Measurements from ENCODE around the gene NDUFB7.
"Not testable (repeated sequence)": the region's sequence is repeated elsewhere in the genome, so short reads cannot be mapped to it uniquely, and the experiment has no call there.

NDUFB7 gene

DNA sequence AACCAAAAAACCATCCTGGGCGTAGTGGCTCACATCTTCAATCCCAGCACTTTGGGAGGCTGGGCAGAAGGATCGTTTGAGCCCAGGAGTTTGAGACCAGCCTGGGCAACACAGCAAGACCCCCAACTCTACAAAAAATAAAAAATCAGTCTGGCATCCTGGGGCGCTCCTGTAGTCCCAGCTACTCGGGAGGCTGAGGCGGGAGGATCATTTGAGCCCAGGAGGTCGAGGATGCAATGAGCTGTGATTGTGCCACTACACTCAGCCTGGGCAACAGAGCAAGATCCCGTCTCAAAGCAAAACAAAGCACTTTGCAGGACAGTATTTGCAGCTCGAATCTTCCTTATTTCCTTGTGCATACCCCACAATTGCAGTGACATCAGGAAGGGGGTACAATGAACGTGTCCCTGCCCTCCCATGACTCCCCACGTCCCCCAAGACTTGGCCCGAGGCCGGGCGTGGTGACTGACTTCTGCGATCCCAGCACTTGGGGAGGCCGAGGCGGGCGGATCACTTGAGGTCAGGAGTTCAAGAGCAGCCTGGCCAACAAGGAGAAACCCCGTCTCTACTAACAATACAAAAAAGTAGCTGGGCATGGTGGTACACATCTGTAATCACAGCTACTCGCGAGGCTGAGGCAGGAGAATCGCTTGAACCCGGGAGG lies 870 bp downstream of the NDUFB7 start:
- DNase-seq = no peak

DNA sequence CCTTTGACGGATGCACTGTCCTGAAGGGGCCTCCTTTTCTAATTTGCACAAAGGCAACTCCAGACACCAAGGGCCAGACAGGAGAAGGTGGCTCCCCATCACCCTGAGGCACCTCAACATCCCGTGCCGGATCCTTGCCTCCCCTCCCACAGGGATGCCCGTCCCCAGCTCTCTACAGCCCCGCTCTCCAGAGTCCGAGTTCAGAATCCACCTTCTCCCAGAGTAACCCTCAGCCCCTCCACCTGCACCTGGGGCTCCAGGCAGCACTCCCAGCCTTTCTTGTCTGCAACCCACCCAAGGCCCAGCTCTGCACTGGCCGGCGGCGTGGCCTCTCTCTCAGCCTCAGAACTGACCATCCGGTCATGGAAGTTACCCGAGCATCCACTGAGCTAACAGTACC lies 4.8 kb downstream of the NDUFB7 start:
- no peak for DNase-seq

DNA sequence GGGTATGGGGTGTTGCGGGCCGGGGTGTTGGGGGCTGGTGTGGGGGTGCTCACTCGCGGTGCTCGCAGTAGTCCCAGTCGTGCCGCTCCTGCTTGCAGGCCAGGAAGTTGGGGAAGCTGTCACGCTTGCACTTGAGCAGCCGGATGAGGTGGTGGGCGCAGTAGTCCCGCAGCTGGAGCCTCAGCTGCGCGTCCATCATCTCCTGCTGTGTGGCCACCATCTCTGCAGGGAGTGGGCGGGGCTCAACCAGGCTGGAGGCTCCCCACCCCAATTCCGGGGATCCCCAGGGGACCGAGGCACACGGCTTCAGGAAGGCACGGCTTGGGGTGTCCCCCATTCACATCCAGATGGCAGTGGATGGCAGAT lies 5.2 kb downstream of the NDUFB7 start:
- DNase-seq = no peak

DNA sequence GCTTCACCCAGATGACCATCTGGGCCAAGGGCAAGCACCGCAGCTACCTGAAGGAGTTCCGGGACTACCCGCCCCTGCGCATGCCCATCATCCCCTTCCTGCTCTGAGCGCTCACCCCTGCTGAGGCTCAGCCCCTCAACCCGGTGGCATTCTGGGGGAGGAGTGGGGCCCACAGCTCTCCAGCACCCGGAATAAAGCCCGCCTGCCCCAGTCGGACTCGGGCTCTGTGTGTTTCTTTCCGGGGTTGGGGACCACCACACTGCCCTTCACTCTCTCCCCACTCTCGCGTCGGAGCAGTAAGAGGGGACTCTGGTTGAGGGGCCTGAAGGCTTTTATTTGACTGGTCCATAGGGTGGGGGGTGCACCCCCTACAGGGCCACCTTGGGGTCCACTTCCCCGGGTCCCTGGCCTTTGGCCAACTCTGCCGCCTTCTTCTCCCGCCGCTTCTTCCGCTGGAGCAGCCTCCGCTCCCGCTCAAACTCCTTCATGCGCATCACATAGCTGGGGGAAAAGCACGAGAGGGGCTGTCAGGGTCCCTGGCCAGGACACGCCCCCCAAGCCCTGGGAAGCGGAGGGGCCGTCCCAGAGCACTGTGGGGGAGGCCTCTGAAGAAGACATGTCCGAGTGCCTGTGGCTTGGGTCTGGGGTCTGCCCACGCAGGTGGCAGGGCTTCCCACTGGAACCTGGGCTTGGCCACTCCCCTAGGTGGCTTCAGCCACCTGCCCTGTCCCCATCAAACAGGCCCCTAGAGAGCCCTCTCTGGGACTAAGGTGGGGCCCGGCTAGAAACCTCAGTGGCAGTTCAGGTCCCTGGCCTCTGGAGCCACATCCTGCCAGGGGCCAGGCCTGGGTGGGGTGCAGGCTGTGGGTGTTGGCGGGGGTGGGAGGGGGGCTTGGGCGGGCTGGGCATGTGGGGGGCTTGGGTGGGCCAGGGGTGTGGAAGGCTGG lies 5.8 kb downstream of the NDUFB7 start:
- DNase-seq = no peak

DNA sequence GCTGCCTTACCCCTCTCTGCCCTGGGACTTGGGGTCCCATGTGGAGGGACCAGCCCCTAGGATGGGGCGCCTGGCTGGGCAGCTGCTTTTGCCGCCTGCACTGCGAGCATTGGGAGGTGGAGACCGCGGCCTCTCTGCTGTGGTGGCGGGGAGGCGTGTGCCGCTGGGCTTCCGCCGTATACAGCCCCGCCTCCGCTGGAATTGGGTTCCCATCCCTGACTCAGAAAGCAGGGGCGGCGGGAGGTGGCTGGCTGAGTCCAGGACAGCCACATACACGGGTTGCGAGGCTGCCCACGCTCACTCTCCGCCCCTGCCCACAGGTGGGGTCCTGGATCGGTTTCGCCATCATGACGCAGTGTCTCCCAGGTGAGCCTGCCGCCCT lies 6.6 kb downstream of the NDUFB7 start:
- DNase-seq = no peak

DNA sequence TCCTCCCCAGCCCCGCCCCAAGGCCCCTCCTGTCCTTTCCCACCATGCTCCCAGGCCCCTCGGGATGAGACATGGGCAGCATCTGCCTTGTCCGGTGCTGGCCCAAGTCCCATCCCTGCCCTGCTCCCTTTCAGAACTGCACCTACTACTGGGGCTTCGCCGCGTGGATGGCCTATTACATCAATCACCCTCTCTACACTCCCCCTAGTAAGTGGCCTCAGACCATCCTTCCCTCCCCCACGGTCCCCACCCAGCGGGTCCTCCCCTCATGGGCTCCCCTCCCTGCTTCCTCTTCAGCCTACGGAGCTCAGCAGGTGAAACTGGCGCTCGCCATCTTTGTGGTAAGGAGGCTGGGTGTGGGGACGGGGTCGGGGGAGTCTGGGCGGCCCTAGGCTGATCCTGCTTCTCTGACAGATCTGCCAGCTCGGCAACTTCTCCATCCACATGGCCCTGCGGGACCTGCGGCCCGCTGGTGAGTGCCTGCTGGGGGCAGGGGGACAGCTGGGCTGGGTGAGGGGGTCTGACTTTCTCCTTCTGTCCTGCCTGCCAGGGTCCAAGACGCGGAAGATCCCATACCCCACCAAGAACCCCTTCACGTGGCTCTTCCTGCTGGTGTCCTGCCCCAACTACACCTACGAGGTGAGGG lies 7.1 kb downstream of the NDUFB7 start:
- DNase-seq = not testable (repeated sequence)

DNA sequence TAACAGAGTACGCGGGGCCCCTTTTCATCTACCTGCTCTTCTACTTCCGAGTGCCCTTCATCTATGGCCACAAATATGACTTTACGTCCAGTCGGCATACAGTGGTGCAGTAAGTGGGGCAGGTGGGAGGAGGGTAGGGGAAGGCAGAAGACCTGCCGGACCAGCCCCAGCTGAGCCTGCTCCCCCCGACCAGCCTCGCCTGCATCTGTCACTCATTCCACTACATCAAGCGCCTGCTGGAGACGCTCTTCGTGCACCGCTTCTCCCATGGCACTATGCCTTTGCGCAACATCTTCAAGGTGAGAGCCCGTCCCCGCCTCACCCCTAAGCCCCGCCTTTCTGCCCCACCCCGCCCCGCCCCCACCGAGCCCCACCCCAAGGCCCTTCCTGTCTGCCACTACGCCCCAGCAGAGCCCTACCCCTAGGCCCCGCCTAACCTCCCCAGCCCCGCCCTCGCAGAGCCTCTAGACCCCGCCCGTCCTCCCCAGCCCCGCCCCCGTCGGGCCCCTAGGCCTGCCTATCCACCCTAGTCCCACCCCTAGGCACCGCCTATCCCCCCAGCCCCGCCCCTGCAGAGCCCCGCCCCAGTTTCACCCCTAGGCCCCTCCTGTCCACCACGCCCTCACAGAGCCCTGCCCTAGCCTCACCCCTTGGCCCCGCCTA lies 7.7 kb downstream of the NDUFB7 start:
- peak; percentile 79 for DNase-seq

DNA sequence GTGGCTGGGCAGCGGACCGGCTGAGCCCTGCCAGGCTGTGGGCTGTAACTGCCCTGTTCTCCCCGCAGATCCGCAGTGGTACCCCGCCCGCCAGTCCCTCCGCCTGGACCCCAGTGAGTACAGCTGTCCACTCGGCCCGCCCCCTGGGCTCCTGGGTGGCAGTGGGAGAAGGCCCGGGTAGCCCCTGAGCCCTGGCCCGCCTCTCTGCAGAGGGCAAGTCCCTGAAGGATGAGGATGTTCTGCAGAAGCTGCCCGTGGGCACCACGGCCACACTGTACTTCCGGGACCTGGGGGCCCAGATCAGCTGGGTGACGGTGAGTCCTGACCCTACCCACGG lies 8.3 kb downstream of the NDUFB7 start:
- DNase-seq = no peak

DNA sequence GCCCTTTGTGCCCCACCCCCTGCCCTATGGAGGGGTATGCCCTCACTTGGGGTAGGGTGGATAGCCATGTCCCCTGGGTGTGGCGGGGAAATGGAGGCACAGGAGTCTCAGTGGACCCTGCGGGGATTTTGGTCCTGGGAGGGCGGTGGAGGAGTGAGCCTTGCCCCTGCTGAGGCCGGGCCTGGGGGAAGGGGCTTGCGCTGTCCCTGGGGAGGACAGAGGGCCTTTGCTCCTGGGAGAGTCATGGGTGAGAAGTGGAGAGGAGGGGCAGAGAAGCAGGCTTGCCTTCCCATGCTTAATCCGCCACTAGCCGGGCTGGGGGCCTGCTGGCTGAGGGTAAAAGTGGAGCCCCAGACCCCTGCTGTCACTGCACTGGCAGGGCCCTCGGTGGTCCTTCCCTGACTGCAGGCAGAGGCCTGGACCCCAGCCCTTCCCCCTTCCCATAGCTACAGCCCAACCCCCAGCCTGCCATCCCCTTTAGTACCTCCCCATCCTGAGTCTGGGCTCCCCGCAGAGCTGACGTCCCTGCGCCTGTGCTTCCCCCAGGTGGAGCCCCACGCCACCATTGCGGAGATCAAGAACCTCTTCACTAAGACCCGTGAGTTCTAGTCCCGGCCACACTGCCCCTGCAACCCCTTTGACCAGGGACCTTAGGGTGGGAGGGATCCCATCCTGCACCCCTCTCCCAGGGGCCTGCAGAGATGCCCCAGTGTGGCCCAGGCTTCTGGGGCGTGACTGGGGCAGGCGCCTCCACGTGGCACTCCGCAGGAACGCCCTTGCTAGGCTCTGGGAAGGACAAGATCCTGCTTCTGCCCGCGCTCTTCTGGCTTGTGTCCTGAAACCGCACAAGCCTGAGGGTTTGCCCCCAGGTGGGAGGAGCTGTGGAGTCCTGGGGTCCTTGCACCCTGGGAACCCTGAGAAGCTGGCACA lies 8.9 kb downstream of the NDUFB7 start:
- DNase-seq = no peak

DNA sequence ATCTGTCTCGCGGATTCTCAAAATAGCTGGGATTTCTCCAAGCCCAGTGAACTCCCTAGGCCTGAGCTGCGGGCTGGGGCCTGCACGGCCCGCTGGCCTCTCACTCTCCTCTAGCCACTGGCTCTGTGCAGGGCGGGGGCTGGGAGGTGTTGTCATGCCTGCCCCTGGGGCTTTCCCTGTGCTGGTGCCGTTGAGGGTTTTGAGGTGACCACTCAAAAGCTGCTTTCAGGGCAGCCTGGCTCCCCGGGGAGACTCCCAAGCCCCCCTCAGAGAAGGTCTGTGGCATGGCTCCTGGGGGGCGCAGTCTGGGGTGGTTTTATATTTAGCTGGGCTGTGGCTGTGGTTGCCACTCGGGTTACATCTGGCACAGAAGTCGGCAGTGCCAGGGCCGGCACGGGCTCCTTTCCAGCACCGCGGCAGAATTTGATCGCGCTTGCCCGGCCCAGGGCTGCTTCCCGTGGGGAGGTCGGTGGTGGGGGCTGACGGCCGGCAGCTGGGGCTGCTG lies 10.0 kb downstream of the NDUFB7 start:
- DNase-seq = no peak

DNA sequence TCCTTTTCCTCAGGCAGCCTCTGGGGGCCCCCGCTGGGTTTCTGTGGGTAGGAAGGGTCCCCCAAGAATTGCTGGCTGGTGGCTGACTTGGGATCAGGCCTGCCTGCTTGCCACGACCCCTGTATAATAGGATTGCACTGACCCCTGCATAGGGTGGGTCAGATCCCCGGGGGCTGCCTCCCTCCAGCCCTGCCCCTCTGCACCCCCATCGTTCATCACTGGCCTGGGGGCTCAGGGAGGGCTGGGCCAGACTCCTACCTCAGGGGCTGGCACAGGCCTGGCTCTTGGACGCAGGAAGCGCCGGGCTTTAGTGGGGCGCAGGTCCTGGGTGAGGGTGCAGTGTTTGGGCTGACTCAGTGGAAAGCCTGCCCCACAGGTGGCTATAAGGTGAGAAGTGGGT lies 10.6 kb downstream of the NDUFB7 start:
- DNase-seq = no peak

DNA sequence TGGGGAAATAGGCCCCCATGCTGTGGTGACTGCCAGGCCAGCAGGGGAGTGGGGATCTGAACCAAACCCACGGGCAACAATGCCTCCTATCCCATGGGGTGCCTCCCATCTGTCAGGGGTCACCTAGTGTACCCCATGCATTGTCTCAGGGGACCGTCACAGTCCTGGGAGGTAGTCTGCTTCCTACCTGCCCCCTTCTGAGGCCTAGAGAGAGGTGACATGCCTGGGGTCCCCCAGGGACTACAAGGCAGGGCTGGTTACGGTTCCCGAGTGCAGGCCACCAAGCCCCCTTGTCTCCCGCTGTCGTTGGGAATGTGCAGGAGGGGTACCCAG lies 11.1 kb downstream of the NDUFB7 start:
- no peak for DNase-seq

DNA sequence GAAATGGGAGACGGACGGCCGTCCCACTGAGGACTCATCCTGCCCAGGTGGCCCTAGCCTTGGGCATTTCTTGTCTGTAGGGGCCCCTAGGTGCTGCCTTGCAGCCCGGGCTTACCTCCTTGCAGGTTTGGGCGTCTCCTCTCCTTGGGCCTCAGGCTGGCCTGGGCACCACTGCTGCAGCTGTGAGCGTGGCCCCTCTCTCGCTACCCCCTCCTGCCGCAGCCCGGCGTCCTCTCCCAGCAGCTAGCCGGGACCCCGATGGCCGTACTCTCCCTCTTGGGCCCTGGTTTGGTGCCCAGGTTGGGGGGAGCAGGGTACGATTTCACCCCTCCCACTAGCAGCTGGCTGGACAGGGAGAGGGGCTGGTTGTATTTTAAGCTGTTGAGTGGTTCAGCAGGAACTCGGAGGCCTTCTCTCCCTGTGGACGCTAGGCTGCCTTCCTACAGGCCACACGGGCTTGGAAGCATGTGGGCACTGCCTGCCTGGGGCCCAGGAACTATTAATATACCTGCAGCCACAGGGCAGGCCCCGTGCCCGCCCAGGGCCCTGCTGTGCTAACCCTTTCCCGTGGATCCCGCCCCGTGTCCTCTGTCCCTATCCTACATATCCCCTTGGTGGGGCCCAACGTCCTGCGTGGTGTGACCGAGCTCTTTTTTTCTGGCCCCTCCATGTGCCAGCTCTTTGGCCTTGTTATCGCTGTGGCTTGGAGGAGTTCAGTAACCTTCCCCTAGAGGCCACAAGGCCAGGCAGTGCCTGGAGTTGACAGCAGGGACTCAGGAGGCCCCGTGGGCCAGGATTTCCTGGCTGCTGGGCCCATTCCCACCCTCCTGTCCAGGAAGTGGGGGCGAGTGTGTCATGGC lies 11.7 kb downstream of the NDUFB7 start:
- no peak for DNase-seq

DNA sequence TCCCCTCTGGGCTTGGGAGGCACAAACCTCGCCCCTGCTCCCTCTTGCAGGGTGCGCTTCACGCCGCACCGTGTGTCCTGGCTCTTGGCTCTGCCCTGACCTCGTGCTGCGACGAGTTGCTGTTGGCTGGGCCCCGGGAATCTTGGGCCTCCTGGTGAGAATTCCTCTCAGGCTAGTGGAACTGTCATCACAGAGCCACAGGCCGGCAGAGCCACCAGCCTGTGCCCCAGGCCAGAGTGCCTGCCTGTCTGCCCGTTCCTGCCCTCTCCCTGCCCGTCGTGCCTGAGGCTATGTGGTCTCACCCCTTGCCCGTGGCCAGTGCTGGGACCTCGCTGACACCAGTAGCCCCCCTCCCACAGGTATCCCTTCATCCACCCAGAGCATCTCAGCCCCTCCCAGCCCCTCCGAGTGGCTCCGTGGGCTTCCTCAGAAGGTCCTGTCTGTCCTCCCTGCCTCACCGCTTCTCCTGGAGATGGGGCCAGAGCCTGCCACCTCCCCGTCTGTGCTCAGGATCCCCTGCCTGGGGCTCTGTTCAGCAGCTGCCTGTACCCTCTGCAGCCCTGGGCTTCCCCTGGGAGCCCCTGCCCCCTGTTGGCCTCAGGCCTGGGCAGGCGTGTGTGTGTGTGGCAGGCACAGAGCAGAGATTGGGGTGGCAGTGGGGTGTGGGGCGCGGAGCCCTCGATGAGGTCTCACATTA lies 13.3 kb downstream of the NDUFB7 start:
- DNase-seq = no peak

DNA sequence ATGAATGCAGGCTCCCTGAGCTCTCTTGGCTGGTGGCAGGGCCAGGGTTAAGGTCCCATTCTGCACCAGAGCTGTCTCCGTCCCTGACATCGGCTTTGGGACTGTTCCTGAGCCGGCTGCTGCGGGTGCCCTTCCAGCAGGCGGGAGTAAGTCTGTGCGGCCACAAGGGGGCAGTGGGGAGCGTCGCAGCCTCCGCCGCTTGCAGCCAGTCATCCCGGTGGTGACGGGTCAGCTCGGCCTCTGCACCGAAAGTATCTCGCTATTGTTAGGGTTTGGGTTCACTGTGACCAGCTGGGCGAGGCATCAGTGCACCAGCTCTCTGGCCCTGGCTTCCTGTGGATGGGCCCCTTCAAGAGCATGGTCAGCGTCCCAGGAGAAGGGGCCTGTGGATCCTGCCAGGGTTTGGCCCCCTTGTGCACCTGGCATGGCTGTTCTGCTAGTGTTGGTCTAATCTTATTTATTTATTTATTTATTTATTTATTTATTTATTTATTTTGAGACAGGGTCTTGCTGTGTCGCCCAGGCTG lies 15.1 kb downstream of the NDUFB7 start:
- peak; percentile 86 for DNase-seq

DNA sequence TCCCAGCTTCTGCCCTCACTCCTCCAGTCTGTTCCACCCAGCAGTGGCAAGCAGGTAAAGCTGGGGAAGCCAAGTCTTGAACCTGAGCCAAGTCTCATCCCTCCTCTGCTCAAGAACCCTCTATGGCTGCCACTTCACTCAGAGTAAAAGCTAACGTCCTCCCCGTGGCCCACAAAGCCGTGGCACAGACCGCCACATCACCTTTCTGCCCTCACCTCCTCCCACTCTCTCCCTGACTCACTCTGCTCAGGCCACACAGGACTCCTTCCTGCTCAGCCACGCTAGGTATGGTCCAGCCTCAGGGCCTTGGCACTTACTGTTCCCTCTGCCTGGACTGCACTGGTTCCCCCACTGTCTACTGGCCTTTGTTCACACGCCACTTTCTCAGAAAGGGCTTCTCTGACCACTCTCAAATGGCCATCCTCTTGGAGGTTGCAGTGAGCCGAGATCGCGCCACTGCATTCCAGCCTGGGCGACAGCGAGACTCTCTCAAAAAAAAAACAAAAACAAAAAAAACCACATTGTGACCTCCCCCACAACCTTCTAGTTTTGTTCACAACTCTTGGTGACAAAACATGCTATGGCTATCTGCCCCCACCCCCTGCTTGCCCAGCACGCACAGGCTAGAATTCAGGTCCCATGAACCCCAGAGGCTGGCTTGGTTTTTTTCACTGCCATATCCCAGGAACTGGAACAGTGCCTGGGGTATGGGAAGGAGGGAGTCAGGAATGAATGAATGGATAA lies 15.8 kb downstream of the NDUFB7 start:
- DNase-seq = no peak

DNA sequence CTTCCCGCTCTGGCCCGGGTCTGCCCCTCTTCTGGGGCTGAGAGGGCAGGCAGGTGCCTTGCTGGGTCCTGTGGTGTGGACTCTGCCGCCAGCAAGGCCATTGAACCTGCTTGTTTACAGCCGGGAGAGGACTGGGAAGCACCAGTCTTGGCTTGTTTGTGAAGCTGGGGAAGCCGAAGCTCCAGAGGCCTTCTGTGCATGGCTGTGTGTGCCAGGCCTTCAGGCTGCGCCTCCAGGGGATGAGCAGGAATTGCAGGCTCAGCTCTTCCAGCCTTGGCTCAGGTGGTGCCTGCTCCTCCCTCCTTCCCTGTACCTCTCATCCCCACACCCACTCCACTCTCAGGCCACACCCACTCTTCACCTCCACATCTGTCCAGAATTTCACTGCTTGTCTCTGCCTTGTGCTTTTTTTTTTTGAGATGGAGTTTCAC lies 17.5 kb downstream of the NDUFB7 start:
- no peak for DNase-seq

DNA sequence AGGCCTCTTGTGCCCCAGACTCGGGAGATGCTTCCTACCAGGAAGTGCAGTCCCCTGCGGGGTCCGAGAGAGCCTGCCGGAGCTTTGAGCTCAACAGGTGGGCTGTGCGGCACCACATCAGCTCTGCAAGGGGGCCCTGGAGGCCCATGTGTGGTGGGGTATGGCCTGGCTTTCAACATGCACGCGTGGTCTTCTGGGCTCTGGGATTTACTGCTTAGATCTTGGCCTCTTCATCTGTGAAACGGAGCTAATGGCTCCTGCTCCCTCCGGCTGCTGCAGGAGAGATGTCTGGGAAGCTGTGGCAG lies 18.0 kb downstream of the NDUFB7 start:
- no peak for DNase-seq

DNA sequence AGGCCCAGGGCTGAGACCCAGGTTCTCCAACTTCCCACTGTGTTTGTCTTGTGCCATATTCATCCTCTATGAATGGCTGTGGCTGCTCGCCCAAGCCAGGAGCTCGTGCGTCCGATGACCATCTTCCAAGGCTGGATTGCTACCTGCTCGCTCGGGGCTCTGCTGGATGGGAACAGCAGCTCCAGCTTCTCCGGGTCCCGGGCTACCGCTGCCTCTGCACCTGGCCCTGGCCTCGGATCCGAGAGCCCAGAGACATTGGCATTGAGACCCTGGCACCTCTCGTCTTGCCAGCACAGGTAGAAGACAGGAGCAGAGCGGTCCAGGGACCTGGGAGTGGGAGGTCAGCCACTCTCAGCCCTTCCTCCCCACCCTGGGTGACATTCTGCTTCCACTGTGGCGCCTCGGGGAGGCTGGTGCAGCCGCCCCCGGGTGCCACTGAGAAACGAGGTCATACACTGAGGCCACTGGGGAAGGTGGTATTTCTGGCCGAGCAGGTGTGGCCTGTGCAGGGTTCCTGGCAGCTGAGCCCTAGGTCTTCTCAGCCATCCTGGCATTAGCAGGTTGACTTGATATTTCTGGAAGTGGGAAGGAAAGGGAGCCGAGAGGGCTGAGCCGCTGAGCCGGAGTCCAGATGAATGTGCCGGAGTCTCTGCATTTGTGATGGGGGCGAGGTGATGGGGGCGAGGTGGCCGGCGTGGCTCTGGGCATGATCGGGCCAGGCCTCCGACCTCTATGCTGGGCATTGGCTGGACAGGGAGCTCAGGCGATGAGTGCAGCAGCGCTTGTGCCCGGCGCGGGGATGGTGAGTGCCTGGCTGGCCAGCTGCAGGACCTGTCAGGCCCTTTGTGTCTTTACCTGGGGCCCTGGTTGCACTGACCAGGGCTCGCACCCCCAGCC lies 18.6 kb downstream of the NDUFB7 start:
- no peak for DNase-seq
